Measurements from ENCODE around the gene MPPED1. TPM values are rescaled to one million over a fixed set of nuclear protein-coding genes. Genes with fewer than 3 reads are reported as not detected.

MPPED1 gene
- total RNA-seq, 1 experiment from 2014 or later: 0.28 TPM

GRCh38 chr22:43467216-43467940, 55.6 kb downstream of the MPPED1 start:
- H2BK120ac ChIP-seq (ENCODE audit: low read depth, low read length, poor library complexity, severe bottlenecking): no peak overlapping the region
- H4K20me1 ChIP-seq (ENCODE audit: control insufficient read depth, insufficient read depth, insufficient read length): no peaks in the 10 kb centered on the region
- H3K27me3 ChIP-seq (ENCODE audit: insufficient read depth, low read length): no peaks in the 10 kb centered on the region
- Mint-ChIP-seq H3K36me3 (ENCODE audit: insufficient read depth in 1 of 3, low read depth in 3 of 3) (no peaks in the 10 kb centered on the region), H3K4me3 (no peak overlapping the region), H3K4me1 (no peaks in the 10 kb centered on the region), H3K27ac (peak overlapping the region in 1 of 3 experiments; percentile 23; a peak in 1 of 7 replicates), H3K27me3 (ENCODE audit: low read depth) (peaks cover 50% of the 10 kb centered on the region), H3K9me3 (peaks cover 11 to 14% of the 10 kb centered on the region in 2 experiments; a peak in 3 of 5 replicates)
- no peak overlapping the region for H4K8ac ChIP-seq (replicated peaks; ENCODE audit: insufficient read length, low read depth, low read length)
- no peak overlapping the region for H2BK12ac ChIP-seq (ENCODE audit: insufficient read length, low read depth, low read length)
- WGBS (ENCODE audit: extremely low coverage, insufficient read length, low lambda C conversion rate): no CpG with 5 or more reads among the region's 21 CpGs
- no peak overlapping the region for H2AFZ ChIP-seq (ENCODE audit: low read length)
- TF ChIP-seq, protein P1, sequence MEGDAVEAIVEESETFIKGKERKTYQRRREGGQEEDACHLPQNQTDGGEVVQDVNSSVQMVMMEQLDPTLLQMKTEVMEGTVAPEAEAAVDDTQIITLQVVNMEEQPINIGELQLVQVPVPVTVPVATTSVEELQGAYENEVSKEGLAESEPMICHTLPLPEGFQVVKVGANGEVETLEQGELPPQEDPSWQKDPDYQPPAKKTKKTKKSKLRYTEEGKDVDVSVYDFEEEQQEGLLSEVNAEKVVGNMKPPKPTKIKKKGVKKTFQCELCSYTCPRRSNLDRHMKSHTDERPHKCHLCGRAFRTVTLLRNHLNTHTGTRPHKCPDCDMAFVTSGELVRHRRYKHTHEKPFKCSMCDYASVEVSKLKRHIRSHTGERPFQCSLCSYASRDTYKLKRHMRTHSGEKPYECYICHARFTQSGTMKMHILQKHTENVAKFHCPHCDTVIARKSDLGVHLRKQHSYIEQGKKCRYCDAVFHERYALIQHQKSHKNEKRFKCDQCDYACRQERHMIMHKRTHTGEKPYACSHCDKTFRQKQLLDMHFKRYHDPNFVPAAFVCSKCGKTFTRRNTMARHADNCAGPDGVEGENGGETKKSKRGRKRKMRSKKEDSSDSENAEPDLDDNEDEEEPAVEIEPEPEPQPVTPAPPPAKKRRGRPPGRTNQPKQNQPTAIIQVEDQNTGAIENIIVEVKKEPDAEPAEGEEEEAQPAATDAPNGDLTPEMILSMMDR (conservative IDR thresholded peaks at IDR 0.05): no peak
- no peaks in the 10 kb centered on the region for H3K79me2 ChIP-seq (ENCODE audit: insufficient read depth, low read length)
- no peaks in the 10 kb centered on the region for H3K23me2 ChIP-seq (ENCODE audit: insufficient read length, low read depth, low read length, poor library complexity, severe bottlenecking)
- no peak overlapping the region for H3K56ac ChIP-seq (ENCODE audit: insufficient read length, low read depth, low read length)
- H3T11ph ChIP-seq (ENCODE audit: low read length): no peak overlapping the region
- no peak overlapping the region for H2BK15ac ChIP-seq (ENCODE audit: low read depth, low read length)
- no peaks in the 10 kb centered on the region for H3K79me1 ChIP-seq (ENCODE audit: insufficient read depth, low read depth, low read length, poor library complexity, severe bottlenecking)
- H3K18ac ChIP-seq (ENCODE audit: insufficient read length, low read depth, low read length): no peak overlapping the region
- no peaks in the 10 kb centered on the region for H3K4me1 ChIP-seq (ENCODE audit: insufficient read depth, low read length)
- no peak overlapping the region for H3K14ac ChIP-seq (ENCODE audit: insufficient read depth, low read length)
- DNase-seq: no peak
- no peak overlapping the region for H2BK5ac ChIP-seq (ENCODE audit: insufficient read length, low read length)
- no peak overlapping the region for H4K91ac ChIP-seq (ENCODE audit: insufficient read length, low read depth, low read length)
- H3K9me3 ChIP-seq (ENCODE audit: control insufficient read depth, low read depth, low read length): no peaks in the 10 kb centered on the region
- H2AK5ac ChIP-seq (ENCODE audit: insufficient read length, low read length): no peak overlapping the region
- H3K4ac ChIP-seq (ENCODE audit: low read depth, low read length): no peak overlapping the region
- no peak overlapping the region for H3K4me2 ChIP-seq (ENCODE audit: insufficient read depth, insufficient read length, low read length)
- H3K9ac ChIP-seq (ENCODE audit: extremely low read depth, insufficient read length, low read length): no peak overlapping the region
- no peak overlapping the region for H3K23ac ChIP-seq (ENCODE audit: insufficient read length, low read depth, low read length)
- H2BK20ac ChIP-seq (ENCODE audit: low read depth, low read length, poor library complexity, severe bottlenecking): no peak overlapping the region
- no peak overlapping the region for H4K5ac ChIP-seq (ENCODE audit: insufficient read length, low read depth, low read length)
- no peak overlapping the region for H3K27ac ChIP-seq (ENCODE audit: insufficient read length, low read depth, low read length)

Measured in H9 (cell line).